GM12801 (cell line): ENCODE results near the gene ACTL6B.

Experiments used
- CTCF ChIP-seq: IDR thresholded peaks from one replicate; pipeline ENCODE4 v1.5.1; 2011; ENCODE audit warnings: control low read depth; ENCODE audit not compliant: insufficient read length; ENCODE audit errors: extremely low read depth

The ACTL6B gene

GRCh38 chr7:100639995-100640516 is 16.2 kb downstream of the ACTL6B start:
- no peak for TF ChIP-seq CTCF

GRCh38 chr7:100632951-100633717 is 23.1 kb downstream of the ACTL6B start:
- TF ChIP-seq CTCF: no peak

DNA sequence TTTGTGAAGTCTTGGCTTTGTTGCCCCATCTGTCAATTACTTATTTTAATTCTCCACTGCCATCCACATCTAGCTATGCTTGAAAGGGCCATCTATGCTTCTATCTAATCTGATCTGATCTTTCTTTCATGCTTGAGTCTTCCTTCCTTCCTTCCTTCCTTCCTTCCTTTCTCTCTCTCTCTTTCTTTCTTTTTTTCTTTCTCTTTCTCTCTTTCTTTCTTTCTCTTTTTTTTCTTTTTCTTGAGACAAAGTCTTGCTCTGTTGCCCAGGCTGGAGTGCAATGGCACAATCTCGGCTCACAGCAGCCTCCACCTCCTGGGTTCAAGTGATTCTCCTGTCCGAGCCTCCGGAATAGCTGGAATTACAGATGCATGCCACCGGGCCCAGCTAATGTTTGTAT is 26.2 kb downstream of the ACTL6B start:
- no peak for TF ChIP-seq CTCF

GRCh38 chr7:100629117-100629716 is 27.0 kb downstream of the ACTL6B start:
- TF ChIP-seq CTCF: no peak

DNA sequence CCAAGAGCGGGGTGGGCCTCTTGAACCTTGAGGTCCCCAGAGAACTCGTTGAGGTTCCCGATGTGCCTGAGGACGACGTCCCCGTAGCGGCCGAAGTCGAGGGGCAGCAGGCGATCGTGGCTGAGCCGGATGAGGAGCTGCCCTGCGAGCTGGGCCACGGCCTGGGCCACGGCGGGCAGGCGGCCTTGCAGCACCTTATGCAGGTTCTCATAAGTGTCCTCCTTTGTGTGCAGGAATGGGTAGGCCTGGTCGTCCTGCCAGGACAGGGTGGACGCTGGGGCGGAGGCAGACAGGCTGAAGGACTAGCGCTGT is 29.1 kb downstream of the ACTL6B start:
- TF ChIP-seq CTCF: no peak

GRCh38 chr7:100626530-100627237 is 29.6 kb downstream of the ACTL6B start:
- TF ChIP-seq CTCF: no peak

GRCh38 chr7:100626055-100626454 is 30.2 kb downstream of the ACTL6B start:
- TF ChIP-seq CTCF: no peak
